Trophoblast cell (in vitro differentiated cells and primary cell): ENCODE data around the gene TRIM34.

ENCODE experiments used
- DNase-seq, 2 donors: peaks; one replicate each; pipeline ENCODE4 v3.0.0-alpha.2; 2016
- H2AFZ ChIP-seq: 2 replicates; pipeline ENCODE4 v1.6.1; 2013; ENCODE audit warnings: low read length, moderate library complexity, mild to moderate bottlenecking; ENCODE audit not compliant: insufficient read depth, poor library complexity
- H2AK5ac ChIP-seq: 2 replicates; pipeline ENCODE4 v1.6.1; 2013; ENCODE audit warnings: mild to moderate bottlenecking, low read length
- H2BK120ac ChIP-seq: 2 replicates; pipeline ENCODE4 v1.6.1; 2013; ENCODE audit warnings: low read length, mild to moderate bottlenecking, moderate library complexity; ENCODE audit not compliant: insufficient read depth, poor library complexity
- H2BK12ac ChIP-seq: 2 replicates; pipeline ENCODE4 v1.6.1; 2013; ENCODE audit warnings: mild to moderate bottlenecking, low read length, moderate library complexity
- H2BK5ac ChIP-seq: 2 replicates; pipeline ENCODE4 v1.6.1; 2013; ENCODE audit warnings: low read length, low read depth, moderate library complexity, mild to moderate bottlenecking; ENCODE audit not compliant: poor library complexity
- H3K14ac ChIP-seq: 2 replicates; pipeline ENCODE4 v1.6.1; 2013; ENCODE audit warnings: mild to moderate bottlenecking, low read length
- H3K18ac ChIP-seq: 2 replicates; pipeline ENCODE4 v1.6.1; 2013; ENCODE audit warnings: mild to moderate bottlenecking, low read length
- H3K23ac ChIP-seq: 2 replicates; pipeline ENCODE4 v1.6.1; 2013; ENCODE audit warnings: low read length
- H3K27ac ChIP-seq: 2 replicates; pipeline ENCODE4 v1.5.1; 2013; ENCODE audit warnings: low read depth, mild to moderate bottlenecking, inconsistent platforms, low read length, moderate library complexity
- H3K27me3 ChIP-seq: 2 replicates; pipeline ENCODE4 v1.6.1; 2013; ENCODE audit warnings: inconsistent platforms, mild to moderate bottlenecking, low read length, moderate library complexity; ENCODE audit not compliant: insufficient read depth
- H3K36me3 ChIP-seq, 2 experiments: 1 replicate in 1 of 2; 2 replicates in 1 of 2; pipeline ENCODE4 v1.6.1; 2013; ENCODE audit warnings: low read length in 2 of 2, mild to moderate bottlenecking in 2 of 2, moderate library complexity in 1 of 2; ENCODE audit not compliant: insufficient read depth in 2 of 2, control insufficient read depth in 1 of 2
- H3K4ac ChIP-seq: 2 replicates; pipeline ENCODE4 v1.6.1; 2013; ENCODE audit warnings: low read depth, mild to moderate bottlenecking, low read length, moderate library complexity
- H3K4me1 ChIP-seq, 2 experiments: 1 replicate in 1 of 2; 2 replicates in 1 of 2; pipeline ENCODE4 v1.6.1; 2013; ENCODE audit warnings: low read length in 2 of 2, mild to moderate bottlenecking in 2 of 2, moderate library complexity in 1 of 2; ENCODE audit not compliant: insufficient read depth in 2 of 2, control insufficient read depth in 1 of 2
- H3K4me2 ChIP-seq: 2 replicates; pipeline ENCODE4 v1.6.1; 2013; ENCODE audit warnings: inconsistent platforms, mild to moderate bottlenecking, low read length, moderate library complexity
- H3K4me3 ChIP-seq: 2 replicates; pipeline ENCODE4 v1.5.1; 2013; ENCODE audit warnings: mild to moderate bottlenecking, low read depth, low read length, inconsistent platforms
- H3K79me1 ChIP-seq: one replicate; pipeline ENCODE4 v1.6.1; 2013; ENCODE audit warnings: low read length
- H3K79me2 ChIP-seq: 2 replicates; pipeline ENCODE4 v1.6.1; 2013; ENCODE audit warnings: low read length, mild to moderate bottlenecking; ENCODE audit not compliant: control insufficient read depth, insufficient read depth, poor library complexity
- H3K9ac ChIP-seq: 2 replicates; pipeline ENCODE4 v1.6.1; 2013; ENCODE audit warnings: mild to moderate bottlenecking, low read length
- H3K9me3 ChIP-seq: 2 replicates; pipeline ENCODE4 v1.6.1; 2013; ENCODE audit warnings: low read depth, mild to moderate bottlenecking, control low read depth, inconsistent platforms, low read length; ENCODE audit not compliant: insufficient read depth
- H4K12ac ChIP-seq: 2 replicates; pipeline ENCODE4 v1.6.1; 2013; ENCODE audit warnings: low read depth, mild to moderate bottlenecking, low read length, moderate library complexity
- H4K8ac ChIP-seq: 2 replicates; pipeline ENCODE4 v1.6.1; 2013; ENCODE audit warnings: low read depth, mild to moderate bottlenecking, low read length, moderate library complexity
- H4K91ac ChIP-seq: one replicate; pipeline ENCODE4 v1.6.1; 2013; ENCODE audit warnings: low read depth, mild to moderate bottlenecking, low read length, moderate library complexity
- WGBS: extraction: QIAGEN DNeasy Blood & Tissue Kit; methylation state at CpG from one replicate; pipeline ENCODE4 v1.1.7; 2013; ENCODE audit warnings: missing lambda C conversion rate; ENCODE audit not compliant: insufficient read length, insufficient coverage; ENCODE audit errors: extremely low coverage; 5-methylcytosine and 5-hydroxymethylcytosine counted together

The TRIM34 gene

GRCh38 chr11:5625281-5625680 is 480 bp downstream of the TRIM34 start:
- no peak for DNase-seq
- H2BK12ac ChIP-seq = no peak overlapping the region
- H2AFZ ChIP-seq = no peak overlapping the region
- H4K12ac ChIP-seq = no peak overlapping the region
- H3K79me2 ChIP-seq = no peaks in the 10 kb centered on the region
- peaks cover 11% of the 10 kb centered on the region for H3K79me1 ChIP-seq
- no peak overlapping the region for H3K9ac ChIP-seq
- no peak overlapping the region for H2AK5ac ChIP-seq
- no peaks in the 10 kb centered on the region for H3K9me3 ChIP-seq
- H3K4me1 ChIP-seq = peaks cover 7 to 12% of the 10 kb centered on the region in 2 experiments
- no peak overlapping the region for H3K14ac ChIP-seq
- no peaks in the 10 kb centered on the region for H3K27me3 ChIP-seq
- H3K4me2 ChIP-seq = peak overlapping the region; percentile 57
- no peak overlapping the region for H4K8ac ChIP-seq
- H3K4me3 ChIP-seq = no peak overlapping the region
- no peak overlapping the region for H2BK5ac ChIP-seq
- no peak overlapping the region for H3K18ac ChIP-seq
- no peak overlapping the region for H3K4ac ChIP-seq
- no peak overlapping the region for H3K27ac ChIP-seq
- H2BK120ac ChIP-seq = no peak overlapping the region
- H4K91ac ChIP-seq = no peak overlapping the region
- H3K36me3 ChIP-seq = no peaks in the 10 kb centered on the region
- WGBS = no CpG with 5 or more reads among the region's 4 CpGs
- H3K23ac ChIP-seq = no peak overlapping the region

DNA sequence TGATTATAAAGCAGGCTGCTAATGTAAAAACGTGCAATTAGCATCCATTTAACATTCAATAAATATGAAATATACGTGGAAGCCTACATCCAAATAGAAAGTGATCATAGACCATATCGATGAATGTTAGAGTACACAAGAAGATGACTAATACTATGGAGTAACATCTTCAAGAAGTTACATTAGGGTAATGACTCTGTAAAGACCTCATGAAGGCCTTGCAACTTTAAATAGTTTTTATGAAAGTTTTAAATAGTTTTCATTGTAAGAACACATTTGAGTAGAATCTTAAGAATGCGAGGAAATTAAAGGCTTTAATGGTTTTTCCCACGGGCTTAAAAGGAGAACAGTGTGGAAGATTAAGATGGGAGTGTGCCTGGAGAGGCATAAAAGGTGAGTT is 1.4 kb downstream of the TRIM34 start:
- Histone ChIP-seq H3K4me3 (no peak overlapping the region), H3K14ac (no peak overlapping the region), H3K18ac (no peak overlapping the region), H4K91ac (no peak overlapping the region), H3K79me2 (no peaks in the 10 kb centered on the region), H2BK120ac (no peak overlapping the region), H4K8ac (no peak overlapping the region), H3K79me1 (peaks cover 7% of the 10 kb centered on the region), H3K27me3 (no peaks in the 10 kb centered on the region), H3K36me3 (no peaks in the 10 kb centered on the region), H3K4me2 (no peak overlapping the region), H3K4me1 (peaks cover 6 to 9% of the 10 kb centered on the region in 2 experiments), H2BK5ac (no peak overlapping the region), H4K12ac (no peak overlapping the region), H3K9me3 (no peaks in the 10 kb centered on the region), H3K23ac (no peak overlapping the region), H2BK12ac (no peak overlapping the region), H2AFZ (no peak overlapping the region), H3K9ac (no peak overlapping the region), H2AK5ac (no peak overlapping the region), H3K27ac (no peak overlapping the region), H3K4ac (no peak overlapping the region)
- WGBS = no CpG with 5 or more reads among the region's 5 CpGs
- DNase-seq = peak; percentile 4 to 84

DNA sequence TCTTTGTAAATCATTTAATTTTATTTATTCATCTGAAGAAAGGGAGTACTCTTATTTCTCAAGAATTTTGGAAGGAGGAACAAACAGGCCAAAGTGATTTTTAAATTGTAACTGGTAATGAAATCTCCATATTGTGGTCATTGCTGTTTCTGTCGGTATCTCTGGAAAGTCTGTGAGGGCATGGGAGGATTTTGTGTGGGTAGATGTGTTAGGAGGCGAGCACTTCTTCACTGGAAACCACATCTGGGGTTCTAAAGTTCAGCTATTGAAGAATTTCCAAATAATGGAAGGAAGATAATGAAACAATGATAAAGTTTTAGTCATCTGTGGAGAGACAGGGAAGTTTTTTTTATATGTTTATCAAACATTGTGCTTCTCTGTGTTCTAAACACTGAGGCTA is 6.6 kb downstream of the TRIM34 start:
- no peak overlapping the region for H4K91ac ChIP-seq
- H3K9ac ChIP-seq = no peak overlapping the region
- no peak overlapping the region for H4K12ac ChIP-seq
- H3K79me1 ChIP-seq = no peaks in the 10 kb centered on the region
- peaks cover 0 to 2% of the 10 kb centered on the region in 2 experiments for H3K4me1 ChIP-seq
- H2BK5ac ChIP-seq = no peak overlapping the region
- DNase-seq = no peak
- H3K27me3 ChIP-seq = no peaks in the 10 kb centered on the region
- no peak overlapping the region for H3K4me2 ChIP-seq
- H3K27ac ChIP-seq = no peak overlapping the region
- no peak overlapping the region for H2BK120ac ChIP-seq
- H3K14ac ChIP-seq = no peak overlapping the region
- no peak overlapping the region for H3K4me3 ChIP-seq
- H3K9me3 ChIP-seq = no peaks in the 10 kb centered on the region
- no CpG with 5 or more reads among the region's 2 CpGs for WGBS
- no peak overlapping the region for H3K23ac ChIP-seq
- no peak overlapping the region for H3K18ac ChIP-seq
- peaks cover 0 to 2% of the 10 kb centered on the region in 2 experiments for H3K36me3 ChIP-seq
- H4K8ac ChIP-seq = no peak overlapping the region
- no peak overlapping the region for H3K4ac ChIP-seq
- H3K79me2 ChIP-seq = no peaks in the 10 kb centered on the region
- H2AK5ac ChIP-seq = no peak overlapping the region
- H2AFZ ChIP-seq = no peak overlapping the region
- H2BK12ac ChIP-seq = no peak overlapping the region

- H3K14ac ChIP-seq = no peak overlapping the region
- H3K4me3 ChIP-seq = no peak overlapping the region
- no peak overlapping the region for H3K4me2 ChIP-seq
- no peak overlapping the region for H3K9ac ChIP-seq
- no peak overlapping the region for H3K23ac ChIP-seq
- H2AFZ ChIP-seq = no peak overlapping the region
- H3K27ac ChIP-seq = no peak overlapping the region
- H2BK12ac ChIP-seq = no peak overlapping the region
- H3K36me3 ChIP-seq = peaks cover 0 to 2% of the 10 kb centered on the region in 2 experiments
- DNase-seq = peak; percentile 51 to 56
- no peaks in the 10 kb centered on the region for H3K9me3 ChIP-seq
- H3K27me3 ChIP-seq = no peaks in the 10 kb centered on the region
- no peak overlapping the region for H4K12ac ChIP-seq
- WGBS = no CpG with 5 or more reads among the region's 5 CpGs
- H4K8ac ChIP-seq = no peak overlapping the region
- H3K4ac ChIP-seq = no peak overlapping the region
- no peak overlapping the region for H2BK120ac ChIP-seq
- no peak overlapping the region for H2AK5ac ChIP-seq
- H3K4me1 ChIP-seq = peaks cover 0 to 2% of the 10 kb centered on the region in 2 experiments
- H3K18ac ChIP-seq = no peak overlapping the region
- H2BK5ac ChIP-seq = no peak overlapping the region
- H3K79me2 ChIP-seq = no peaks in the 10 kb centered on the region
- H4K91ac ChIP-seq = no peak overlapping the region
- H3K79me1 ChIP-seq = no peaks in the 10 kb centered on the region
Measured at GRCh38 chr11:5631969-5632635, 7.3 kb downstream of the TRIM34 start.
